Keratinocyte (primary cell): ENCODE data around the gene SLC17A2. TPM values are rescaled to one million over a fixed set of nuclear protein-coding genes. Genes with fewer than 3 reads are reported as not detected.

ENCODE experiments used
- DNase-seq: peaks from one replicate; pipeline ENCODE4 v3.0.0-alpha.2; 2011; ENCODE audit warnings: low read depth, missing footprints, low spot score
- FAIRE-seq: peaks from 2 replicates; lab custom pipeline; 2011; peaks lifted over from hg19 to GRCh38; lab: Jason Lieb, UNC
- H2AFZ ChIP-seq: 2 replicates; pipeline ENCODE4 v1.6.0; 2012; ENCODE audit warnings: low read length, control low read depth, inconsistent platforms; ENCODE audit not compliant: control insufficient read depth
- H3K27ac ChIP-seq: 2 replicates; pipeline ENCODE4 v1.5.1; 2011; ENCODE audit warnings: low read length; ENCODE audit not compliant: control insufficient read depth, insufficient read depth
- H3K27me3 ChIP-seq: 3 replicates; pipeline ENCODE4 v1.6.0; 2011; ENCODE audit warnings: low read length; ENCODE audit not compliant: control insufficient read depth, insufficient read depth; ENCODE audit errors: extremely low read depth
- H3K36me3 ChIP-seq, 2 experiments: 2 replicates in 1 of 2; 3 replicates in 1 of 2; pipeline ENCODE4 v1.5.1; 2011; ENCODE audit warnings: low read length in 2 of 2, mild to moderate bottlenecking in 1 of 2; ENCODE audit not compliant: control insufficient read depth in 2 of 2, insufficient read depth in 2 of 2; ENCODE audit errors: extremely low read depth in 1 of 2
- H3K4me1 ChIP-seq: 3 replicates; pipeline ENCODE4 v1.5.1; 2011; ENCODE audit warnings: low read length; ENCODE audit not compliant: control insufficient read depth, insufficient read depth; ENCODE audit errors: extremely low read depth
- H3K4me2 ChIP-seq: 3 replicates; pipeline ENCODE4 v1.6.0; 2011; ENCODE audit warnings: low read depth, low read length; ENCODE audit not compliant: control insufficient read depth, insufficient read depth; ENCODE audit errors: extremely low read depth
- H3K4me3 ChIP-seq, 3 experiments: fragments of 200-600 bp in 1 of 3; sonication (generic) in 1 of 3; 2 replicates in 2 of 3; 3 replicates in 1 of 3; pipeline ENCODE4 v1.5.1; 2011 to 2016; ENCODE audit warnings: low read length in 3 of 3, mild to moderate bottlenecking in 3 of 3, control low read depth in 2 of 3, inconsistent platforms in 1 of 3, low read depth in 1 of 3, mixed read lengths in 1 of 3, mixed run types in 1 of 3, moderate library complexity in 1 of 3; ENCODE audit not compliant: control insufficient read depth in 2 of 3, insufficient read depth in 2 of 3; ENCODE audit errors: extremely low read depth in 1 of 3
- H3K79me2 ChIP-seq: 2 replicates; pipeline ENCODE4 v1.6.0; 2012; ENCODE audit warnings: low read length; ENCODE audit not compliant: control insufficient read depth, insufficient read depth
- H3K9ac ChIP-seq: 3 replicates; pipeline ENCODE4 v1.6.0; 2011; ENCODE audit warnings: low read length; ENCODE audit not compliant: control insufficient read depth, insufficient read depth; ENCODE audit errors: extremely low read depth
- H3K9me1 ChIP-seq: 3 replicates; pipeline ENCODE4 v1.6.0; 2011; ENCODE audit warnings: low read length; ENCODE audit not compliant: control insufficient read depth, insufficient read depth; ENCODE audit errors: extremely low read depth
- H3K9me3 ChIP-seq: 2 replicates; pipeline ENCODE4 v1.5.1; 2012; ENCODE audit warnings: low read depth, low read length; ENCODE audit not compliant: control insufficient read depth
- H4K20me1 ChIP-seq: 3 replicates; pipeline ENCODE4 v1.6.0; 2011; ENCODE audit warnings: low read length; ENCODE audit not compliant: control insufficient read depth, insufficient read depth; ENCODE audit errors: extremely low read depth
- CTCF ChIP-seq, 3 experiments: IDR thresholded peaks in 1 of 3; conservative IDR thresholded peaks in 1 of 3; optimal IDR thresholded peaks in 1 of 3; 2 replicates in 2 of 3; 3 replicates in 1 of 3; pipeline versions ENCODE3 to v1.5.1; 2011; ENCODE audit warnings: low read length in 3 of 3, mild to moderate bottlenecking in 3 of 3, moderate library complexity in 2 of 3, control low read depth in 1 of 3, inconsistent platforms in 1 of 3; ENCODE audit not compliant: insufficient read depth in 2 of 3; ENCODE audit errors: extremely low read depth in 1 of 3
- EZH2 ChIP-seq: IDR thresholded peaks from one replicate; pipeline ENCODE4 v1.6.1; 2012; ENCODE audit warnings: inconsistent platforms, mild to moderate bottlenecking, low read length, moderate library complexity
- dilution Hi-C: fragments of 300-500 bp; cut with MboI; formaldehyde crosslinking; loops from one replicate; pipeline ENCODE4 v1.7.0; 2020; ENCODE audit warnings: low sequenced_read_pairs; ENCODE audit not compliant: extremely low pct_ligation_motif_present
- polyA plus RNA-seq, 5 experiments: library from polyadenylated mRNA; depleted of rRNA in 3 of 5; stranded (reverse) in 3 of 5; stranded (forward) in 1 of 5; unstranded in 1 of 5; fragments of >200 nt; gene quantifications; 1 replicate in 1 of 5; 2 replicates in 3 of 5; 3 replicates in 1 of 5; pipeline versions ENCODE4 v1.2.1 to v1.2.3, GENCODE V29; 2011 to 2012; ENCODE audit warnings: missing spikeins in 2 of 5, low read depth in 1 of 5, low replicate concordance in 1 of 5

Gene SLC17A2
- polyA plus RNA-seq, 1 donor (not counting 4 experiments of a cell fraction or from before 2014, with no cell fraction given) = not detected

GRCh38 chr6:25919657-25920056 is 10.8 kb downstream of the SLC17A2 start:
- Histone ChIP-seq H3K36me3 (no peaks in the 10 kb centered on the region), H3K79me2 (no peaks in the 10 kb centered on the region), H2AFZ (no peak overlapping the region), H3K9ac (no peak overlapping the region), H3K4me2 (no peak overlapping the region), H3K27ac (no peak overlapping the region), H4K20me1 (no peaks in the 10 kb centered on the region), H3K9me3 (no peaks in the 10 kb centered on the region), H3K27me3 (no peaks in the 10 kb centered on the region), H3K9me1 (no peaks in the 10 kb centered on the region), H3K4me1 (no peaks in the 10 kb centered on the region), H3K4me3 (no peak overlapping the region)
- dilution Hi-C loops = no loop called here
- FAIRE-seq = no peak
- TF ChIP-seq EZH2 (no peak), CTCF (optimal IDR thresholded peaks at IDR 0.05 in 1 of 3, IDR thresholded peaks at IDR 0.05 in 1 of 3, conservative IDR thresholded peaks at IDR 0.05 in 1 of 3; ENCODE audit: extremely low read depth in 1 of 3, insufficient read depth in 2 of 3, low read length in 3 of 3) (no peak)
- no peak for DNase-seq

DNA sequence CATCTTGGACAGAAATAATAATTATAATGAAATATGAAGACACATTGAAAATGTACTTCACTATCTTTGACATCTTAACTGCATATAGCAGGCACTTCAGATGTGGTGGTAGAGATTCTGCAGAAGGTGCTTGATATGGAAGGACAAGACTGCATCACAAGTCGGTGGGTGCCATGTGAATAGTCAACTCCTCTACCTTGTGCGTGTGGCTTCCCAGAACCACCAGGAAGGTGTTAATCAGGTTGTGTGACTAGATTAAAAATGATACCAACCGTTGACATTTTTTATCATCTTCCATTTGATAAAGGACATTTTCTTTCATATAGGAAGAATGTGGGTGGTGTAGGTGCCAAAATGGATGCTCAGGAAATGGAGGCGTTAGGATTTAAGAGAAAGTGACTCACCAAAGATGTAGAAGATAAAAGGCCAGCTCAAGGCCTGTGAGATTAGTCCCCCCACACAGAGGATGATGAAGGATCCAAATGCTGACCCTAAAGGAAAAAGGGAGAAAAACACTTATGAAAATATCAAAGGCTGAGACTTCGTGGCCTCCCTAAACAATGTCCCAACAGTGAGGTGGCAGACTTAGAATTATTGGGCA is 12.3 kb downstream of the SLC17A2 start:
- H3K9me1 ChIP-seq = no peaks in the 10 kb centered on the region
- no peak overlapping the region for H3K4me2 ChIP-seq
- H3K9ac ChIP-seq = no peak overlapping the region
- TF ChIP-seq EZH2 (no peak), CTCF (optimal IDR thresholded peaks at IDR 0.05 in 1 of 3, IDR thresholded peaks at IDR 0.05 in 1 of 3, conservative IDR thresholded peaks at IDR 0.05 in 1 of 3; ENCODE audit: extremely low read depth in 1 of 3, insufficient read depth in 2 of 3, low read length in 3 of 3) (no peak)
- no peak overlapping the region for H3K4me3 ChIP-seq
- no peaks in the 10 kb centered on the region for H3K27me3 ChIP-seq
- no peaks in the 10 kb centered on the region for H4K20me1 ChIP-seq
- no peaks in the 10 kb centered on the region for H3K9me3 ChIP-seq
- no peak for DNase-seq
- no peaks in the 10 kb centered on the region for H3K36me3 ChIP-seq
- no peaks in the 10 kb centered on the region for H3K4me1 ChIP-seq
- H3K27ac ChIP-seq = no peak overlapping the region
- dilution Hi-C loops = no loop called here
- H3K79me2 ChIP-seq = no peaks in the 10 kb centered on the region
- FAIRE-seq = no peak
- H2AFZ ChIP-seq = no peak overlapping the region
